GM12878 (cell line): ENCODE measurements around the gene ULK4. TPM values are rescaled to one million over a fixed set of nuclear protein-coding genes. Genes with fewer than 3 reads are reported as not detected.
A peak's percentile ranks its signal among the peaks of the same experiment; 100 is the strongest.

ENCODE experiments used
- ATAC-seq: fragments of 200-7000 bp; cut with Tn5 transposase; 3 replicates; pipeline ENCODE4 v1.9.1; 2020; ENCODE audit warnings: mild to moderate bottlenecking, moderate library complexity
- BruUV-seq: library from RNA; stranded (reverse); fragments of 400-500 nt; replicated peaks from 2 replicates; lab custom pipeline; 2021; lab: Mats Ljungman, UMichigan
- CTCF ChIA-PET: fragments of 300-600 bp; sonication (Branson Sonifier 250); formaldehyde crosslinking; extraction: SDS; loops from one replicate; lab custom pipeline; 2021; ENCODE audit warnings: inconsistent platforms; lab: Yijun Ruan, JAX
- POLR2A ChIA-PET: fragments of 350-600 bp; formaldehyde crosslinking; extraction: SDS; loops from one replicate; lab custom pipeline; 2021; ENCODE audit warnings: inconsistent platforms; lab: Charles Lee
- RAD21 ChIA-PET: fragments of 300-600 bp; sonication (Branson Sonifier 250); formaldehyde crosslinking; loops from one replicate; lab custom pipeline; 2023; ENCODE audit warnings: antibody characterized with exemption; ENCODE audit not compliant: unreplicated experiment; lab: Charles Lee
- SMC1A ChIA-PET: fragments of 300-600 bp; sonication (Branson Sonifier 250); formaldehyde crosslinking; loops from one replicate; lab custom pipeline; 2023; ENCODE audit not compliant: unreplicated experiment, uncharacterized antibody; lab: Charles Lee
- DNase-seq: peaks from one replicate; pipeline ENCODE4 v3.0.0-alpha.2; 2011; ENCODE audit warnings: low read depth, low spot score
- FAIRE-seq: peaks from 3 replicates; lab custom pipeline; 2011; peaks lifted over from hg19 to GRCh38; lab: Jason Lieb, UNC
- H2AFZ ChIP-seq: 2 replicates; pipeline ENCODE4 v1.6.0; 2011; ENCODE audit warnings: low read depth, low read length, control low read depth; ENCODE audit not compliant: control insufficient read depth
- H3K27ac ChIP-seq: 2 replicates; pipeline ENCODE4 v1.5.1; 2011; ENCODE audit warnings: control low read depth; ENCODE audit not compliant: control insufficient read depth, insufficient read depth
- H3K27me3 ChIP-seq, 2 experiments: replicated peaks in 1 of 2; 2 replicates each; pipeline versions ENCODE4 v1.6.0 to v1.6.1; 2011; ENCODE audit warnings: low read length in 1 of 2; ENCODE audit not compliant: control insufficient read depth in 2 of 2, insufficient read depth in 2 of 2
- H3K36me3 ChIP-seq, 2 experiments: 2 replicates each; pipeline ENCODE4 v1.5.1; 2011; ENCODE audit warnings: low read length in 1 of 2; ENCODE audit not compliant: control insufficient read depth in 2 of 2, insufficient read depth in 2 of 2
- H3K4me1 ChIP-seq: 2 replicates; pipeline ENCODE4 v1.6.1; 2011; ENCODE audit warnings: mild to moderate bottlenecking, low read length, moderate library complexity, mixed read lengths; ENCODE audit not compliant: control insufficient read depth, insufficient read depth
- H3K4me2 ChIP-seq: 2 replicates; pipeline ENCODE4 v1.6.0; 2011; ENCODE audit warnings: control low read depth; ENCODE audit not compliant: control insufficient read depth, insufficient read depth
- H3K4me3 ChIP-seq: fragments of 200-600 bp; sonication (generic); 2 replicates; pipeline ENCODE4 v1.5.1; 2016
- H3K79me2 ChIP-seq: 2 replicates; pipeline ENCODE4 v1.6.0; 2011; ENCODE audit warnings: low read length; ENCODE audit not compliant: control insufficient read depth, insufficient read depth
- H3K9ac ChIP-seq: 2 replicates; pipeline ENCODE4 v1.8.0; 2011; ENCODE audit warnings: low read length, control low read depth, mixed read lengths; ENCODE audit not compliant: control insufficient read depth, insufficient read depth
- H3K9me3 ChIP-seq: replicated peaks from 3 replicates; pipeline ENCODE4 v1.5.1; 2011; ENCODE audit warnings: mild to moderate bottlenecking, low read length; ENCODE audit not compliant: control insufficient read depth, insufficient read depth
- H4K20me1 ChIP-seq: 2 replicates; pipeline ENCODE4 v1.6.0; 2011; ENCODE audit not compliant: control insufficient read depth, insufficient read depth
- ATF7 ChIP-seq: fragments of 450-650 bp; IDR thresholded peaks from 2 replicates; pipeline ENCODE4 v1.6.1; 2016; ENCODE audit warnings: low read depth, mild to moderate bottlenecking
- BHLHE40 ChIP-seq, 2 experiments: fragments of 450-650 bp in 1 of 2; IDR thresholded peaks; 2 replicates each; pipeline ENCODE4 v1.6.1; 2011 to 2017; ENCODE audit warnings: low read depth in 2 of 2, borderline replicate concordance in 1 of 2, improper control_type of control experiment in 1 of 2, low read length in 1 of 2, mild to moderate bottlenecking in 1 of 2
- EED ChIP-seq: sonication (generic); IDR thresholded peaks from 2 replicates; pipeline ENCODE4 v1.6.1; 2016; ENCODE audit warnings: antibody characterized with exemption, low read depth
- NFXL1 ChIP-seq: fragments of 450-650 bp; IDR thresholded peaks from 2 replicates; pipeline ENCODE4 v1.6.1; 2017; ENCODE audit warnings: antibody characterized with exemption, mild to moderate bottlenecking, borderline replicate concordance
- NFYB ChIP-seq: IDR thresholded peaks from 2 replicates; pipeline ENCODE4 v1.6.1; 2011; ENCODE audit warnings: low read depth, mild to moderate bottlenecking, low read length, improper control_type of control experiment, moderate library complexity; ENCODE audit not compliant: insufficient read depth
- PAX8 ChIP-seq: fragments of 450-650 bp; IDR thresholded peaks from 2 replicates; pipeline ENCODE4 v1.6.1; 2017; ENCODE audit warnings: mild to moderate bottlenecking, moderate library complexity
- RAD21 ChIP-seq: IDR thresholded peaks from 2 replicates; pipeline ENCODE4 v1.6.1; 2011; ENCODE audit warnings: mild to moderate bottlenecking, low read depth, low read length, moderate library complexity; ENCODE audit not compliant: insufficient read depth
- SIN3A ChIP-seq: IDR thresholded peaks from 2 replicates; pipeline ENCODE4 v1.6.1; 2012; ENCODE audit warnings: low read depth, low read length, improper control_type of control experiment
- SMARCA5 ChIP-seq: fragments of 450-650 bp; IDR thresholded peaks from 2 replicates; pipeline ENCODE4 v1.6.1; 2017; ENCODE audit warnings: mild to moderate bottlenecking
- SREBF2 ChIP-seq: IDR thresholded peaks from 2 replicates; pipeline ENCODE4 v1.6.1; 2012; ENCODE audit warnings: mild to moderate bottlenecking, low read length
- STAT1 ChIP-seq: fragments of 450-650 bp; conservative IDR thresholded peaks from 2 replicates; pipeline ENCODE4 v1.6.1; 2014; ENCODE audit warnings: antibody characterized with exemption, mild to moderate bottlenecking
- TCF12 ChIP-seq: IDR thresholded peaks from 2 replicates; pipeline ENCODE4 v1.6.1; 2011; ENCODE audit warnings: low read depth, mild to moderate bottlenecking, low read length
- WGBS: methylation state at CpG from one replicate; pipeline ENCODE4 v1.1.6; 2016; ENCODE audit warnings: low lambda C conversion rate; ENCODE audit not compliant: insufficient replicate concordance, insufficient coverage; ENCODE audit errors: missing lambda C conversion rate; 5-methylcytosine and 5-hydroxymethylcytosine counted together
- in situ Hi-C: fragments of 300-500 bp; cut with MboI; formaldehyde crosslinking; loops from 9 replicates; pipeline ENCODE4 v1.14.3; 2018; ENCODE audit warnings: mixed read lengths
- intact Hi-C: fragments of 100-400 bp; cut with micrococcal nuclease; formaldehyde crosslinking; loops from one replicate; pipeline ENCODE4 v1.14.2; 2022; ENCODE audit not compliant: unreplicated experiment
- polyA plus RNA-seq, 11 experiments: library from polyadenylated mRNA; depleted of rRNA in 4 of 11; unstranded in 6 of 11; stranded (reverse) in 5 of 11; fragments of >200 nt; fragmentation: Nextera tagmentation in 4 of 11; fragmentation: Illumina TruSeq in 1 of 11; extraction: Ambion mirVana in 4 of 11; extraction: Trizol in 1 of 11; gene quantifications; 1 replicate in 1 of 11; 2 replicates in 10 of 11; pipeline versions ENCODE4 v1.2.1 to v1.2.3, GENCODE V29; 2011 to 2016; ENCODE audit warnings: inconsistent platforms in 2 of 11, missing spikeins in 2 of 11, low read depth in 1 of 11
- total RNA-seq, 4 experiments: library from RNA; depleted of rRNA in 3 of 4; stranded (reverse); fragments of >200 nt in 3 of 4; fragmentation: Illumina TruSeq in 1 of 4; extraction: Trizol in 1 of 4; gene quantifications; 2 replicates each; pipeline versions ENCODE4 v1.2.1 to v1.2.3, GENCODE V29; 2013 to 2021
- TF ChIP-seq, protein P1 (sequence below): IDR thresholded peaks from 2 replicates; pipeline ENCODE4 v1.6.1; 2012; ENCODE audit warnings: mild to moderate bottlenecking, low read depth, low read length
- TF ChIP-seq, protein P2 (sequence below): fragments of 450-650 bp; IDR thresholded peaks from 2 replicates; pipeline ENCODE4 v1.6.1; 2017; ENCODE audit warnings: borderline replicate concordance
- TF ChIP-seq, protein P3 (sequence below): IDR thresholded peaks from 2 replicates; pipeline ENCODE4 v1.6.1; 2011; ENCODE audit warnings: low read depth, low read length, improper control_type of control experiment, borderline replicate concordance

Gene ULK4
- total and polyA plus RNA-seq, 10 of the 15 experiments (the other 5 are each of a cell fraction or from before 2014, with no cell fraction given), result 3.5 to 7.6 (median 6.3) TPM

GRCh38 chr3:41848753-41849574 is 112.9 kb downstream of the ULK4 start (continued):
- TF ChIP-seq EED, result 0 out of 2 replicates have a peak, but pooled peaks have one; percentile 15
- TF ChIP-seq, protein P1, sequence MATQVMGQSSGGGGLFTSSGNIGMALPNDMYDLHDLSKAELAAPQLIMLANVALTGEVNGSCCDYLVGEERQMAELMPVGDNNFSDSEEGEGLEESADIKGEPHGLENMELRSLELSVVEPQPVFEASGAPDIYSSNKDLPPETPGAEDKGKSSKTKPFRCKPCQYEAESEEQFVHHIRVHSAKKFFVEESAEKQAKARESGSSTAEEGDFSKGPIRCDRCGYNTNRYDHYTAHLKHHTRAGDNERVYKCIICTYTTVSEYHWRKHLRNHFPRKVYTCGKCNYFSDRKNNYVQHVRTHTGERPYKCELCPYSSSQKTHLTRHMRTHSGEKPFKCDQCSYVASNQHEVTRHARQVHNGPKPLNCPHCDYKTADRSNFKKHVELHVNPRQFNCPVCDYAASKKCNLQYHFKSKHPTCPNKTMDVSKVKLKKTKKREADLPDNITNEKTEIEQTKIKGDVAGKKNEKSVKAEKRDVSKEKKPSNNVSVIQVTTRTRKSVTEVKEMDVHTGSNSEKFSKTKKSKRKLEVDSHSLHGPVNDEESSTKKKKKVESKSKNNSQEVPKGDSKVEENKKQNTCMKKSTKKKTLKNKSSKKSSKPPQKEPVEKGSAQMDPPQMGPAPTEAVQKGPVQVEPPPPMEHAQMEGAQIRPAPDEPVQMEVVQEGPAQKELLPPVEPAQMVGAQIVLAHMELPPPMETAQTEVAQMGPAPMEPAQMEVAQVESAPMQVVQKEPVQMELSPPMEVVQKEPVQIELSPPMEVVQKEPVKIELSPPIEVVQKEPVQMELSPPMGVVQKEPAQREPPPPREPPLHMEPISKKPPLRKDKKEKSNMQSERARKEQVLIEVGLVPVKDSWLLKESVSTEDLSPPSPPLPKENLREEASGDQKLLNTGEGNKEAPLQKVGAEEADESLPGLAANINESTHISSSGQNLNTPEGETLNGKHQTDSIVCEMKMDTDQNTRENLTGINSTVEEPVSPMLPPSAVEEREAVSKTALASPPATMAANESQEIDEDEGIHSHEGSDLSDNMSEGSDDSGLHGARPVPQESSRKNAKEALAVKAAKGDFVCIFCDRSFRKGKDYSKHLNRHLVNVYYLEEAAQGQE, result no peak
- no peak for TF ChIP-seq SMARCA5
- no peak for TF ChIP-seq SIN3A
- TF ChIP-seq SREBF2, result no peak
- TF ChIP-seq BHLHE40 (IDR thresholded peaks at IDR 0.05; ENCODE audit: borderline replicate concordance in 1 of 2, low read depth in 2 of 2, low read length in 1 of 2), result no peak
- peak; percentile 91 for TF ChIP-seq NFYB

DNA sequence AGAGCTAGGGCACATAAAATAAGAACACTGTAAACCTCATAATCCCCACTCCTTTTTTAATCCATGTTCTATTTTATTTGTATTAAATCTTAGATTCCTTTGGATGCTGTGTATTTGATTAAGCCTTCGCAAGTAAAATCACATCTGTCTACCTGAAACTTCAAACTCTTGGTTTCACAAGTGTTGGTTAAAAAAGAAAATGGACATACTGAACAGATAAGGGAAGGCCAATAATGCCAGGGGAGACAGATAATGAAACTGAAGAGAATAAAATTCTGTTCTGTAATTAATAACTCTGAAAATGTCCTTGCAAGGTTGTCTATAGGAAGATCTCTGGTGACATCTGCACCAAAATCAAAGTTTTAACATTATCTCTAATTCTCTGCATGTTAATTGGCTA is 114.2 kb downstream of the ULK4 start:
- Histone ChIP-seq H3K79me2 (no peaks in the 10 kb centered on the region), H4K20me1 (no peaks in the 10 kb centered on the region), H3K36me3 (no peaks in the 10 kb centered on the region), H3K4me1 (peaks cover 31% of the 10 kb centered on the region), H3K9ac (no peak overlapping the region), H3K4me3 (no peak overlapping the region), H3K27me3 (no peaks in the 10 kb centered on the region), H3K9me3 (peaks cover 5% of the 10 kb centered on the region; the same call in 2 of the 3 replicates), H3K27ac (peak overlapping the region; percentile 37; the same call in 1 of the 2 replicates), H2AFZ (no peak overlapping the region), H3K4me2 (peak overlapping the region; percentile 26)
- RAD21 ChIA-PET, result no interaction called here
- intact Hi-C loops, result no loop called here
- FAIRE-seq (no peak), ATAC-seq (peak; percentile 71), DNase-seq (no peak)
- in situ Hi-C loops, result no loop called here
- POLR2A ChIA-PET, result no interaction called here
- SMC1A ChIA-PET, result no interaction called here
- 4% methylated on average over 1 of the region's 1 CpG for WGBS
- CTCF ChIA-PET, result no interaction called here
- no TSS peak for BruUV-seq
- no peak for TF ChIP-seq NFXL1
- TF ChIP-seq ATF7, result no peak
- TF ChIP-seq RAD21, result no peak
- TF ChIP-seq STAT1, result no peak
- TF ChIP-seq, protein P2, sequence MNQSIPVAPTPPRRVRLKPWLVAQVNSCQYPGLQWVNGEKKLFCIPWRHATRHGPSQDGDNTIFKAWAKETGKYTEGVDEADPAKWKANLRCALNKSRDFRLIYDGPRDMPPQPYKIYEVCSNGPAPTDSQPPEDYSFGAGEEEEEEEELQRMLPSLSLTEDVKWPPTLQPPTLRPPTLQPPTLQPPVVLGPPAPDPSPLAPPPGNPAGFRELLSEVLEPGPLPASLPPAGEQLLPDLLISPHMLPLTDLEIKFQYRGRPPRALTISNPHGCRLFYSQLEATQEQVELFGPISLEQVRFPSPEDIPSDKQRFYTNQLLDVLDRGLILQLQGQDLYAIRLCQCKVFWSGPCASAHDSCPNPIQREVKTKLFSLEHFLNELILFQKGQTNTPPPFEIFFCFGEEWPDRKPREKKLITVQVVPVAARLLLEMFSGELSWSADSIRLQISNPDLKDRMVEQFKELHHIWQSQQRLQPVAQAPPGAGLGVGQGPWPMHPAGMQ, result no peak
- TF ChIP-seq, protein P3, sequence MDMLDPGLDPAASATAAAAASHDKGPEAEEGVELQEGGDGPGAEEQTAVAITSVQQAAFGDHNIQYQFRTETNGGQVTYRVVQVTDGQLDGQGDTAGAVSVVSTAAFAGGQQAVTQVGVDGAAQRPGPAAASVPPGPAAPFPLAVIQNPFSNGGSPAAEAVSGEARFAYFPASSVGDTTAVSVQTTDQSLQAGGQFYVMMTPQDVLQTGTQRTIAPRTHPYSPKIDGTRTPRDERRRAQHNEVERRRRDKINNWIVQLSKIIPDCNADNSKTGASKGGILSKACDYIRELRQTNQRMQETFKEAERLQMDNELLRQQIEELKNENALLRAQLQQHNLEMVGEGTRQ, result no peak
- no peak for TF ChIP-seq PAX8
- no peak for TF ChIP-seq TCF12
